Mesendoderm (in vitro differentiated cells): ENCODE results near the gene METTL22.
A peak's percentile ranks its signal among the peaks of the same experiment; 100 is the strongest.

Experiments
- DNase-seq: peaks from one replicate; pipeline ENCODE4 v3.0.0; 2013
- H2AK5ac ChIP-seq: 2 replicates; pipeline ENCODE4 v1.6.1; 2013; ENCODE audit warnings: low read length, inconsistent platforms
- H2BK120ac ChIP-seq: 2 replicates; pipeline ENCODE4 v1.6.1; 2013; ENCODE audit warnings: low read depth, mild to moderate bottlenecking, low read length, moderate library complexity, mixed read lengths
- H2BK15ac ChIP-seq: replicated peaks from 2 replicates; pipeline ENCODE4 v1.6.1; 2013; ENCODE audit warnings: low read depth, mild to moderate bottlenecking, moderate library complexity
- H2BK5ac ChIP-seq: 2 replicates; pipeline ENCODE4 v1.6.1; 2013; ENCODE audit warnings: low read length, inconsistent platforms
- H3K18ac ChIP-seq: 2 replicates; pipeline ENCODE4 v1.6.1; 2013; ENCODE audit warnings: mild to moderate bottlenecking, low read length, mixed read lengths
- H3K23ac ChIP-seq: one replicate; pipeline ENCODE4 v1.6.1; 2013; ENCODE audit warnings: low read length
- H3K27ac ChIP-seq: 2 replicates; pipeline ENCODE4 v1.5.1; 2013; ENCODE audit warnings: low read depth, mild to moderate bottlenecking, inconsistent platforms, low read length, moderate library complexity
- H3K27me3 ChIP-seq: 2 replicates; pipeline ENCODE4 v1.6.1; 2013; ENCODE audit warnings: low read length, control low read depth, mild to moderate bottlenecking, inconsistent platforms; ENCODE audit not compliant: insufficient read depth, poor library complexity
- H3K36me3 ChIP-seq: 2 replicates; pipeline ENCODE4 v1.6.1; 2013; ENCODE audit warnings: low read length, inconsistent platforms; ENCODE audit not compliant: control insufficient read depth, insufficient read depth
- H3K4ac ChIP-seq: one replicate; pipeline ENCODE4 v1.6.1; 2013; ENCODE audit warnings: low read depth, mild to moderate bottlenecking, low read length, moderate library complexity
- H3K4me1 ChIP-seq: 2 replicates; pipeline ENCODE4 v1.6.1; 2013; ENCODE audit warnings: low read depth, low read length, inconsistent platforms; ENCODE audit not compliant: control insufficient read depth
- H3K4me2 ChIP-seq: 2 replicates; pipeline ENCODE4 v1.6.1; 2013; ENCODE audit warnings: low read length
- H3K4me3 ChIP-seq: 2 replicates; pipeline ENCODE4 v1.5.1; 2013; ENCODE audit warnings: mild to moderate bottlenecking, low read length
- H3K56ac ChIP-seq: one replicate; pipeline ENCODE4 v1.6.1; 2013; ENCODE audit warnings: low read length
- H3K79me1 ChIP-seq: 2 replicates; pipeline ENCODE4 v1.6.1; 2013; ENCODE audit warnings: low read length, inconsistent platforms
- H3K79me2 ChIP-seq: 2 replicates; pipeline ENCODE4 v1.6.1; 2013; ENCODE audit warnings: mild to moderate bottlenecking, low read length; ENCODE audit not compliant: control insufficient read depth, insufficient read depth
- H3K9ac ChIP-seq: 2 replicates; pipeline ENCODE4 v1.6.1; 2013; ENCODE audit warnings: low read length, inconsistent platforms
- H4K5ac ChIP-seq: one replicate; pipeline ENCODE4 v1.6.1; 2013; ENCODE audit warnings: low read length
- H4K8ac ChIP-seq: one replicate; pipeline ENCODE4 v1.6.1; 2013; ENCODE audit warnings: low read depth, mild to moderate bottlenecking, control low read depth, low read length, moderate library complexity
- WGBS: extraction: QIAGEN DNeasy Blood & Tissue Kit; methylation state at CpG from one replicate; pipeline ENCODE4 v1.1.7; 2013; ENCODE audit warnings: low lambda C conversion rate, missing lambda C conversion rate; ENCODE audit not compliant: insufficient coverage; ENCODE audit errors: extremely low coverage; 5-methylcytosine and 5-hydroxymethylcytosine counted together

METTL22 gene

DNA sequence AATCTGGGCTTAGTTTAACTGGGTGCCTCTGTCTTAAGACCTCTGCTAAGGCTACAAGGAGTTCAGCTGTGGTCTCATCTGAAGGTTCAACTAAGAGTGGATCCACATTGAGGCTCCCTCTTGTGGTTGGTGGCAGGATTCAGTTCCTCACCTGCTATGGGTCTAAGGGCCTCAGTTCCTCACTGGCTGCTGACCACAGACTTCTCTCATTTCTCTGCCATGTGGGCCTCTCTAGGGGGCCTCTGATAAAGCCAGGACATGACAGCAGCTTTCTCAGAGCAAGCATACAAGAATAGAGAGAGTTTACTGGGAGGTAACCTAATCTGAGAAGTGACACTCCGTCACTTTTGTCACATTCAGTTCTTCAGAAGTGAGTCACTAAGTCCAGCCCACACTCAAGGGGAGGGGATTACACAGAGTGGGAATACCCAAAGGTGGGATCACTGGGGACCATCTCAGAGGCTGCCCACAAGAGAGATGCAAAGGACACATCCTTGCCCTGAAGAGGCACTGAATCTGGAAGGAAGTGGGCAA, 33.8 kb downstream of the METTL22 start:
- H3K23ac ChIP-seq = no peak overlapping the region
- H4K5ac ChIP-seq = no peak overlapping the region
- no peaks in the 10 kb centered on the region for H3K27me3 ChIP-seq
- H3K4me1 ChIP-seq = no peaks in the 10 kb centered on the region
- no peak overlapping the region for H3K4me3 ChIP-seq
- peak; percentile 62 for DNase-seq
- H2AK5ac ChIP-seq = no peak overlapping the region
- no peak overlapping the region for H3K27ac ChIP-seq
- H3K9ac ChIP-seq = no peak overlapping the region
- no peak overlapping the region for H3K4ac ChIP-seq
- no peak overlapping the region for H2BK120ac ChIP-seq
- H3K36me3 ChIP-seq = no peaks in the 10 kb centered on the region
- H2BK5ac ChIP-seq = no peak overlapping the region
- no peak overlapping the region for H3K18ac ChIP-seq
- no peaks in the 10 kb centered on the region for H3K79me2 ChIP-seq
- WGBS = no CpG with 5 or more reads among the region's 1 CpG
- H2BK15ac ChIP-seq = no peak overlapping the region
- H3K4me2 ChIP-seq = no peak overlapping the region
- no peak overlapping the region for H4K8ac ChIP-seq
- H3K56ac ChIP-seq = no peak overlapping the region
- no peaks in the 10 kb centered on the region for H3K79me1 ChIP-seq

DNA sequence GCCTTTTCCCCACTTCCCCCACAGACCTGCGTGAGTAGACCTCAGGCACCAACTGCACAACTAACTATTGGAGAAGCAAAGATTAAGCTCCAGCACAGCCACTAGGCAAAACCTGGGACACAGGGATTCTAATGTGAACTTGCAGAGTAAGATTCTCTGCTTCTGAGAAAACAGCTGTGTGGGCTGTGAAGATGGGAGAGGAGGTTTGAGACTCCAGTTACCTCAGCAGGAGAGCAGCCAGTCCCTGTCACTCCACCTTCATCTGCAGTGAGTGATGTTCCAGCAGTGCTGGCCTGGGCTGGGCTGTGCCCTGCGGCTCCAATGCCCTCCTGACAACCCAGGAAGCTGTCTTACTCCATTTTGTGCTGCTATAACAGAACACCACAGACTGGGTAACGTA, 34.9 kb downstream of the METTL22 start:
- no peak overlapping the region for H3K4me3 ChIP-seq
- no peak overlapping the region for H2AK5ac ChIP-seq
- no peaks in the 10 kb centered on the region for H3K79me1 ChIP-seq
- H3K18ac ChIP-seq = no peak overlapping the region
- H2BK5ac ChIP-seq = no peak overlapping the region
- no peak overlapping the region for H3K9ac ChIP-seq
- no peak overlapping the region for H3K27ac ChIP-seq
- H3K4ac ChIP-seq = no peak overlapping the region
- H3K27me3 ChIP-seq = no peaks in the 10 kb centered on the region
- H3K4me2 ChIP-seq = no peak overlapping the region
- H3K36me3 ChIP-seq = no peaks in the 10 kb centered on the region
- no peak overlapping the region for H2BK120ac ChIP-seq
- no peak overlapping the region for H4K8ac ChIP-seq
- no peak overlapping the region for H4K5ac ChIP-seq
- H3K79me2 ChIP-seq = no peaks in the 10 kb centered on the region
- no peak for DNase-seq
- no peak overlapping the region for H3K56ac ChIP-seq
- H3K23ac ChIP-seq = no peak overlapping the region
- H2BK15ac ChIP-seq = no peak overlapping the region
- H3K4me1 ChIP-seq = no peaks in the 10 kb centered on the region
- WGBS = no CpG with 5 or more reads among the region's 3 CpGs

DNA sequence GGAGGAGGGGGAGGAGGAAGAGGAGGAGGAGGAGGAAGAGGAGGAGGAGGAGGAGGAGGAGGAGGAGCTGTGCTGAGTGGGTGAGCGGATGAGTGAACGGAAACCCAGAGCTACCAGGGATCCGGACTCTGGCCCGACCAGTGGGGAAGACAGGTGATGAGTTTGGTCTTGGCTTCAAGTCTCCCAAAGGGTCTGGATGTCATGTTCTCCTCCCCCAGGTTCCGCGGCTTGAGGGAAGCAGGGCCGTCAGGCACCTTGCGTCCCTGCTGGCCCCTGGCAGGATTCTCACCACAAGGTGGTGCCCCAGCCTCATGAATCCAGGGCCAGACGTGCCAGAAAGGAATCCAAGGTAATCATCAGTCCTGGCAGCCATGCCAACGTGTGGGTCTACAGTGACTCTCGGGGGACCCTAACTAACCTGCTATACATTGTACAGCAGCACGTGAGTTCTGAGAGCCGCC, 39.4 kb downstream of the METTL22 start:
- no peak overlapping the region for H3K27ac ChIP-seq

DNA sequence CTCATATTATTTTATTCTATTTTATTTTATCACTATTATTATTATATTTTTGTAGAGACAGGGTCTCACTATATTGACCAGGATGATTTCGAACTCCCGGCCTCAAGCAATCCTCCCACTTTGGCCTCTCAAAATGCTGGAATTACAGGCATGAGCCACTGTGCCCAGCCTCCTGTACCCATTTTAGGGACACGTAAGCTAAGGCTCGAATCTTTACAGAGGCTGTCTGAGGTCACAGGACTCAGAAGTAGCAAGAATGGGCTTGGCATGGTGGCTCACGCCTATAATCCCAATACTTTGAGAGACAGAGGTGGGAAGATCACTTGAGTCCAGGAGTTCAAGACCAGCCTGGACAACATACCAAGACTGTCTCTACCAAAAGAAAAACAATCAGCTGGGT, 40.2 kb downstream of the METTL22 start:
- Histone ChIP-seq H3K4me2 (no peak overlapping the region), H3K18ac (no peak overlapping the region), H3K27ac (no peak overlapping the region), H3K27me3 (no peaks in the 10 kb centered on the region), H2AK5ac (no peak overlapping the region), H3K79me2 (no peaks in the 10 kb centered on the region), H3K9ac (no peak overlapping the region), H3K36me3 (no peaks in the 10 kb centered on the region), H3K4me3 (no peak overlapping the region), H4K5ac (no peak overlapping the region), H4K8ac (no peak overlapping the region), H3K56ac (no peak overlapping the region), H2BK5ac (no peak overlapping the region), H3K79me1 (no peaks in the 10 kb centered on the region), H3K23ac (no peak overlapping the region), H3K4ac (no peak overlapping the region), H3K4me1 (no peaks in the 10 kb centered on the region), H2BK120ac (no peak overlapping the region), H2BK15ac (no peak overlapping the region)
- no peak for DNase-seq
- no CpG with 5 or more reads among the region's 5 CpGs for WGBS

More for the DNA sequence above, 39.4 kb downstream of the METTL22 start:
- H2AK5ac ChIP-seq = no peak overlapping the region
- H2BK5ac ChIP-seq = no peak overlapping the region
- H3K79me1 ChIP-seq = no peaks in the 10 kb centered on the region
- no peak overlapping the region for H3K4me2 ChIP-seq
- no peaks in the 10 kb centered on the region for H3K36me3 ChIP-seq
- no peak overlapping the region for H3K23ac ChIP-seq
- H3K4me1 ChIP-seq = no peaks in the 10 kb centered on the region
- H3K56ac ChIP-seq = no peak overlapping the region
- no peak overlapping the region for H4K8ac ChIP-seq
- peak; percentile 84 for DNase-seq
- H3K9ac ChIP-seq = no peak overlapping the region
- no peaks in the 10 kb centered on the region for H3K27me3 ChIP-seq
- no peak overlapping the region for H3K18ac ChIP-seq
- H4K5ac ChIP-seq = no peak overlapping the region
- no peak overlapping the region for H2BK15ac ChIP-seq
- no peaks in the 10 kb centered on the region for H3K79me2 ChIP-seq
- no peak overlapping the region for H2BK120ac ChIP-seq
- no CpG with 5 or more reads among the region's 13 CpGs for WGBS
- H3K4ac ChIP-seq = no peak overlapping the region
- no peak overlapping the region for H3K4me3 ChIP-seq

DNA sequence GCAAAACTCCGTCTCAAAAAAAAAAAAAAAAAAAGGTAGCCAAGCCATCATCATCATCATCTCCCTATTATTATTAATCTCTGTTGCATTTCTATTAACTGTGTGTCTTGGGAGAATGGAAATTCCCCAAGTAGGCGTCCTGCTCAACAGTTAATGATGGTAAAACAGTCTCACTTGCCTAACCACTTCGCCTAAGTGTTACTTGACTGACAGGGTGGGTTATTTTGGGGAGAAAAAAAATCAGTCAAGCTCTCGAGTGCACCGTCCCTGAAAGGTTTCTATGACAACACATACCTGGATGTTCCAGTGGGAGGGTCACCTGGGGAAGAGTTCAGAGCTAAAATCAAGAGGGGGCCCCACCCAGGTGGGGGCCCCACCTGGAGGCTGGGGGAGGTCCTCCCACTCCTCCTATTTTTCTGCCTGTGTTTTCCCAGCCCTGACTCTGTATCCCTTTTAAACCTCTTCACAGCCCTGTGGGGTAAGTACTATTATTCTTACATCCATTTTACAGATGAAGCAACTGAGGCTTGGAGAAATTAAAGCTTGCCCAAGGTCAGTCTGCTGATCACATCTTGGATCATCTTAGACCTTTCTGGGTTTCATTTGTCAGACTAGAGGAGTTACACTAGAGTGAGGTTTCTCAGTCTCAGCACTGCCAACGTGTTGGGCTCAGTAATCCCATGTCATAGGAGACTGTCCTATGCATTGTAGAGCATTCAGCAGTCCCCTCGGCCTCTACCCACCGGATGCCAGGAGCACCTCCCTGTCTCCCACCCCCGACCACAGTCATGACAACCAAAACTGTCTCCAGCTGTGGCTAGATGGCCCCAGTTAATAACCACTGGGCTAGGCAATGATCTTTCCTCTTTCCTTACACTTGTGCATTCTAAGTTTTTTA, 41.9 kb downstream of the METTL22 start:
- H4K5ac ChIP-seq = no peak overlapping the region
- no peaks in the 10 kb centered on the region for H3K79me2 ChIP-seq
- H3K56ac ChIP-seq = no peak overlapping the region
- H4K8ac ChIP-seq = no peak overlapping the region
- H3K36me3 ChIP-seq = no peaks in the 10 kb centered on the region
- H3K23ac ChIP-seq = no peak overlapping the region
- H3K79me1 ChIP-seq = no peaks in the 10 kb centered on the region
- no peak overlapping the region for H3K4ac ChIP-seq
- no peak overlapping the region for H3K4me2 ChIP-seq
- no peak overlapping the region for H3K9ac ChIP-seq
- H2BK15ac ChIP-seq = no peak overlapping the region
- H3K18ac ChIP-seq = no peak overlapping the region
- H3K4me1 ChIP-seq = no peaks in the 10 kb centered on the region
- no peak for DNase-seq
- no peak overlapping the region for H3K27ac ChIP-seq
- H2AK5ac ChIP-seq = no peak overlapping the region
- H2BK5ac ChIP-seq = no peak overlapping the region
- no peak overlapping the region for H3K4me3 ChIP-seq
- WGBS = no CpG with 5 or more reads among the region's 9 CpGs
- no peak overlapping the region for H2BK120ac ChIP-seq
- H3K27me3 ChIP-seq = no peaks in the 10 kb centered on the region
